K562 (cell line): ENCODE measurements around the gene FBXO11. TPM values are rescaled to one million over a fixed set of nuclear protein-coding genes. Genes with fewer than 3 reads are reported as not detected.

ENCODE experiments used
- BCOR ChIP-seq: fragments of 450-650 bp; IDR thresholded peaks from 2 replicates; pipeline ENCODE4 v1.6.1; 2016
- ELK1 ChIP-seq: sonication (generic); formaldehyde crosslinking; IDR thresholded peaks from 2 replicates; pipeline ENCODE4 v1.8.1; 2022; ENCODE audit warnings: missing genetic modification reagents
- ETS2 ChIP-seq: IDR thresholded peaks from 2 replicates; pipeline ENCODE4 v1.6.1; 2016; ENCODE audit warnings: borderline replicate concordance, missing genetic modification characterization, mild to moderate bottlenecking, moderate library complexity, missing compliant biosample characterization; ENCODE audit not compliant: poor library complexity, severe bottlenecking
- FUS ChIP-seq: fragments of 200-400 bp; formaldehyde crosslinking; optimal IDR thresholded peaks from 2 replicates; pipeline ENCODE3; 2017; ENCODE audit warnings: low read depth, low read length
- HDAC2 ChIP-seq: fragments of 450-650 bp; IDR thresholded peaks from 2 replicates; pipeline ENCODE4 v1.6.1; 2016; ENCODE audit warnings: mild to moderate bottlenecking
- IRF2 ChIP-seq: sonication (generic); formaldehyde crosslinking; IDR thresholded peaks from 2 replicates; pipeline ENCODE4 v1.8.1; 2022; ENCODE audit warnings: mild to moderate bottlenecking, missing genetic modification reagents
- KDM2B ChIP-seq: fragments of 250-450 bp; sonication (Bioruptor Pico); IDR thresholded peaks from 2 replicates; pipeline ENCODE4 v1.8.0; 2021; ENCODE audit warnings: mild to moderate bottlenecking, moderate library complexity
- SETDB1 ChIP-seq: IDR thresholded peaks from one replicate; pipeline ENCODE4 v1.6.1; 2012; ENCODE audit warnings: low read length, control low read depth, inconsistent platforms
- SMARCA4 ChIP-seq: fragments of 450-650 bp; IDR thresholded peaks from 2 replicates; pipeline ENCODE4 v1.6.1; 2016
- STAT6 ChIP-seq: sonication (generic); formaldehyde crosslinking; IDR thresholded peaks from 2 replicates; pipeline ENCODE4 v1.8.1; 2023; ENCODE audit warnings: mild to moderate bottlenecking, missing genetic modification reagents
- ZBTB11 ChIP-seq, 3 experiments: fragments of 200-800 bp in 1 of 3; fragments of 250-450 bp in 1 of 3; fragments of 450-650 bp in 1 of 3; sonication (Bioruptor Pico) in 1 of 3; sonication (Bioruptor generic) in 1 of 3; formaldehyde crosslinking in 1 of 3; IDR thresholded peaks; 2 replicates each; pipeline versions ENCODE4 v1.6.1 to v1.8.0; 2016 to 2022; ENCODE audit warnings: mild to moderate bottlenecking in 2 of 3, missing genetic modification characterization in 2 of 3, missing compliant biosample characterization in 1 of 3, moderate library complexity in 1 of 3
- ZBTB26 ChIP-seq: fragments of 450-650 bp; formaldehyde crosslinking; IDR thresholded peaks from 2 replicates; pipeline ENCODE4 v1.4.0; 2022; ENCODE audit warnings: missing genetic modification characterization
- ZC3H4 ChIP-seq: sonication (generic); formaldehyde crosslinking; IDR thresholded peaks from 2 replicates; pipeline ENCODE4 v1.9.0; 2021; ENCODE audit warnings: missing genetic modification reagents, borderline replicate concordance
- ZFP91 ChIP-seq: sonication (generic); formaldehyde crosslinking; IDR thresholded peaks from 2 replicates; pipeline ENCODE4 v1.8.0; 2022; ENCODE audit warnings: mild to moderate bottlenecking, missing genetic modification reagents
- ZNF23 ChIP-seq: fragments of 250-450 bp; sonication (Bioruptor Pico); IDR thresholded peaks from 2 replicates; pipeline ENCODE4 v1.4.0; 2020; ENCODE audit warnings: mild to moderate bottlenecking
- ZNF232 ChIP-seq: sonication (generic); formaldehyde crosslinking; IDR thresholded peaks from 2 replicates; pipeline ENCODE4 v1.8.0; 2022; ENCODE audit warnings: mild to moderate bottlenecking, missing genetic modification reagents
- polyA plus RNA-seq, 8 experiments: library from polyadenylated mRNA; depleted of rRNA in 4 of 8; stranded (reverse) in 5 of 8; unstranded in 3 of 8; fragments of >200 nt; fragmentation: Nextera tagmentation in 2 of 8; fragmentation: Illumina TruSeq in 1 of 8; extraction: Ambion mirVana in 2 of 8; extraction: Trizol in 1 of 8; gene quantifications; 2 replicates each; pipeline versions ENCODE4 v1.2.1 to v1.2.3, GENCODE V29; 2011 to 2014; ENCODE audit warnings: inconsistent platforms in 1 of 8, missing spikeins in 1 of 8
- total RNA-seq, 7 experiments: library from RNA; depleted of rRNA in 6 of 7; stranded (reverse); fragments of >200 nt in 6 of 7; fragmentation: Illumina TruSeq in 2 of 7; extraction: Trizol in 2 of 7; gene quantifications; 2 replicates each; pipeline versions ENCODE4 v1.2.1 to v1.2.3, GENCODE V29; 2011 to 2021; ENCODE audit warnings: low replicate concordance in 1 of 7

Gene FBXO11
- total and polyA plus RNA-seq, 9 of the 15 experiments (the other 6 are each of a cell fraction or from before 2014, with no cell fraction given), result 8.8 to 44.5 (median 24.1) TPM

- no peak for TF ChIP-seq STAT6 (CRISPR knock-in tag)
- TF ChIP-seq ELK1, result no peak
- 0 out of 2 replicates have a peak, but pooled peaks have one; percentile 26 for TF ChIP-seq BCOR
- TF ChIP-seq FUS, result no peak
- TF ChIP-seq HDAC2, result no peak; the same call in none of the 2 replicates
- TF ChIP-seq ZNF23 (CRISPR knock-in tag), result 0 out of 2 replicates have a peak, but pooled peaks have one; percentile 25
- TF ChIP-seq SETDB1, result no peak
- TF ChIP-seq ZBTB11 (CRISPR knock-in tag; IDR thresholded peaks at IDR 0.05), result peak in 1 of 3 experiments; percentile 53; a peak in 2 of 6 replicates
- no peak for TF ChIP-seq KDM2B (CRISPR knock-in tag)
- no peak for TF ChIP-seq ETS2 (tag)
- TF ChIP-seq ZFP91, result peak; percentile 79
- no peak for TF ChIP-seq ZNF232 (CRISPR knock-in tag)
- no peak for TF ChIP-seq IRF2 (CRISPR knock-in tag)
- no peak for TF ChIP-seq ZC3H4 (CRISPR knock-in tag)
- no peak for TF ChIP-seq ZBTB26
- TF ChIP-seq SMARCA4, result no peak
Measured at GRCh38 chr2:47906157-47907038, at the start of gene FBXO11 (continued).
